ENCODE measurements around the gene FUT7. TPM values are rescaled to one million over a fixed set of nuclear protein-coding genes. Genes with fewer than 3 reads are reported as not detected.

Gene FUT7
- total RNA-seq, 1 experiment from 2014 or later, result not detected

GRCh38 chr9:137076636-137077009, 44.7 kb upstream of the FUT7 start:
- no TSS peak for BruUV-seq (replicated peaks)
- H3K4me1 ChIP-seq (ENCODE audit: insufficient read depth, low read length, poor library complexity, severe bottlenecking), result peaks cover 5% of the 10 kb centered on the region
- CTCF ChIA-PET, result interaction anchor here (0.5 to 1.1 kb wide), 2 partner anchors 9 to 26 kb away, joined by 3 read pairs; no protein-coding TSS in a partner anchor
- intact Hi-C loops (cut with micrococcal nuclease; ENCODE audit: unreplicated experiment), result no loop called here
- no peak overlapping the region for H3K27ac ChIP-seq (ENCODE audit: low read depth, low read length, poor library complexity, severe bottlenecking)
- POLR2A ChIA-PET (ENCODE audit: low non-redundant PET), result no interaction called here
- no peak for DNase-seq (ENCODE audit: low spot score)
- no peaks in the 10 kb centered on the region for H3K9me3 ChIP-seq (ENCODE audit: low read depth, low read length, poor library complexity, severe bottlenecking)
- TF ChIP-seq EZH2 (IDR thresholded peaks at IDR 0.05; ENCODE audit: borderline replicate concordance, low read depth, low read length, poor library complexity, severe bottlenecking), result no peak
- H3K27me3 ChIP-seq (replicated peaks; ENCODE audit: insufficient read depth, low read depth, low read length, poor library complexity), result no peaks in the 10 kb centered on the region
- H3K36me3 ChIP-seq (ENCODE audit: insufficient read depth, low read length, poor library complexity, severe bottlenecking), result peaks cover 5% of the 10 kb centered on the region
- peak overlapping the region; percentile 59 for H3K4me3 ChIP-seq (ENCODE audit: low read depth, low read length, poor library complexity, severe bottlenecking)

- no peaks in the 10 kb centered on the region for H3K9me3 ChIP-seq (ENCODE audit: low read depth, low read length, poor library complexity, severe bottlenecking)
- no peak overlapping the region for H3K4me3 ChIP-seq (ENCODE audit: low read depth, low read length, poor library complexity, severe bottlenecking)
- TF ChIP-seq EZH2 (IDR thresholded peaks at IDR 0.05; ENCODE audit: borderline replicate concordance, low read depth, low read length, poor library complexity, severe bottlenecking) (no peak), CTCF (conservative IDR thresholded peaks at IDR 0.05; ENCODE audit: low read depth, low read length) (no peak)
- intact Hi-C loops (cut with micrococcal nuclease; ENCODE audit: unreplicated experiment), result no loop called here
- peaks cover 14% of the 10 kb centered on the region for H3K4me1 ChIP-seq (ENCODE audit: insufficient read depth, low read length, poor library complexity, severe bottlenecking)
- peaks cover 5% of the 10 kb centered on the region for H3K36me3 ChIP-seq (ENCODE audit: insufficient read depth, low read length, poor library complexity, severe bottlenecking)
- no peaks in the 10 kb centered on the region for H3K27me3 ChIP-seq (replicated peaks; ENCODE audit: insufficient read depth, low read depth, low read length, poor library complexity)
- BruUV-seq (replicated peaks), result no TSS peak
- no peak for DNase-seq (ENCODE audit: low spot score)
- H3K27ac ChIP-seq (ENCODE audit: low read depth, low read length, poor library complexity, severe bottlenecking), result no peak overlapping the region
- CTCF ChIA-PET, result no interaction called here
- POLR2A ChIA-PET (ENCODE audit: low non-redundant PET), result no interaction called here
These were observed 43.4 kb upstream of the FUT7 start for GRCh38 chr9:137075275-137075775.

- Histone ChIP-seq H3K36me3 (ENCODE audit: insufficient read depth, low read length, poor library complexity, severe bottlenecking) (peaks cover 5% of the 10 kb centered on the region), H3K27me3 (replicated peaks; ENCODE audit: insufficient read depth, low read depth, low read length, poor library complexity) (no peaks in the 10 kb centered on the region), H3K9me3 (ENCODE audit: low read depth, low read length, poor library complexity, severe bottlenecking) (no peaks in the 10 kb centered on the region), H3K4me3 (ENCODE audit: low read depth, low read length, poor library complexity, severe bottlenecking) (no peak overlapping the region), H3K27ac (ENCODE audit: low read depth, low read length, poor library complexity, severe bottlenecking) (no peak overlapping the region), H3K4me1 (ENCODE audit: insufficient read depth, low read length, poor library complexity, severe bottlenecking) (peaks cover 14% of the 10 kb centered on the region)
- TF ChIP-seq EZH2 (IDR thresholded peaks at IDR 0.05; ENCODE audit: borderline replicate concordance, low read depth, low read length, poor library complexity, severe bottlenecking) (no peak), CTCF (conservative IDR thresholded peaks at IDR 0.05; ENCODE audit: low read depth, low read length) (no peak)
- CTCF ChIA-PET, result no interaction called here
- intact Hi-C loops (cut with micrococcal nuclease; ENCODE audit: unreplicated experiment), result no loop called here
- POLR2A ChIA-PET (ENCODE audit: low non-redundant PET), result no interaction called here
- DNase-seq (ENCODE audit: low spot score), result no peak
- no TSS peak for BruUV-seq (replicated peaks)
These were observed 42.9 kb upstream of the FUT7 start for GRCh38 chr9:137074657-137075274.

GRCh38 chr9:137073992-137074399, 42.1 kb upstream of the FUT7 start:
- no TSS peak for BruUV-seq (replicated peaks)
- no peak overlapping the region for H3K4me3 ChIP-seq (ENCODE audit: low read depth, low read length, poor library complexity, severe bottlenecking)
- peaks cover 19% of the 10 kb centered on the region for H3K4me1 ChIP-seq (ENCODE audit: insufficient read depth, low read length, poor library complexity, severe bottlenecking)
- TF ChIP-seq CTCF (conservative IDR thresholded peaks at IDR 0.05; ENCODE audit: low read depth, low read length) (no peak), EZH2 (IDR thresholded peaks at IDR 0.05; ENCODE audit: borderline replicate concordance, low read depth, low read length, poor library complexity, severe bottlenecking) (no peak)
- H3K36me3 ChIP-seq (ENCODE audit: insufficient read depth, low read length, poor library complexity, severe bottlenecking), result peaks cover under 1% of the 10 kb centered on the region
- H3K27me3 ChIP-seq (replicated peaks; ENCODE audit: insufficient read depth, low read depth, low read length, poor library complexity), result no peaks in the 10 kb centered on the region
- H3K9me3 ChIP-seq (ENCODE audit: low read depth, low read length, poor library complexity, severe bottlenecking), result no peaks in the 10 kb centered on the region
- DNase-seq (ENCODE audit: low spot score), result no peak
- CTCF ChIA-PET, result no interaction called here
- POLR2A ChIA-PET (ENCODE audit: low non-redundant PET), result no interaction called here
- intact Hi-C loops (cut with micrococcal nuclease; ENCODE audit: unreplicated experiment), result no loop called here
- H3K27ac ChIP-seq (ENCODE audit: low read depth, low read length, poor library complexity, severe bottlenecking), result no peak overlapping the region
